Stimulated activated CD4-positive, alpha-beta T cell treated with anti-CD3 and anti-CD28 coated beads, Interleukin-1b, Interleukin-23, amount 100 ng/mL, for 24 hours (primary cell): ENCODE data around the gene CAPZB.
"Not testable (repeated sequence)": the region's sequence is repeated elsewhere in the genome, so short reads cannot be mapped to it uniquely, and the experiment has no call there.

Experiments used
- DNase-seq, 4 experiments: peaks; one replicate each; pipeline ENCODE4 v3.0.0-alpha.2; 2020; ENCODE audit warnings: low read depth in 4 of 4, low spot score in 1 of 4

CAPZB gene

GRCh38 chr1:19315378-19316198 lies 169.8 kb downstream of the CAPZB start:
- no peak for DNase-seq

GRCh38 chr1:19313961-19314882 lies 171.1 kb downstream of the CAPZB start:
- no peak for DNase-seq

- DNase-seq: no peak
Measured at GRCh38 chr1:19313636-19313959, 171.7 kb downstream of the CAPZB start.

- DNase-seq: no peak
Measured at GRCh38 chr1:19312782-19313635, 172.3 kb downstream of the CAPZB start.

GRCh38 chr1:19311931-19312781 lies 173.2 kb downstream of the CAPZB start, which contains the start of the genes AKR7A2 and SLC66A1:
AKR7A2 (minus strand) TSS chr1:19312144; CDS start chr1:19312124, 20 bp downstream.
SLC66A1 (plus strand) TSS chr1:19312326; CDS start chr1:19317678, 5,352 bp downstream.
- DNase-seq: peak; percentile 65 to 86 (median 80)

- no peak for DNase-seq
Measured at GRCh38 chr1:19311503-19311930, 173.8 kb downstream of the CAPZB start.

GRCh38 chr1:19310720-19311502 lies 174.4 kb downstream of the CAPZB start:
- no peak for DNase-seq

- no peak for DNase-seq
Measured at GRCh38 chr1:19310061-19310460, 175.3 kb downstream of the CAPZB start.

GRCh38 chr1:19309123-19309813 lies 176.1 kb downstream of the CAPZB start:
- no peak for DNase-seq

GRCh38 chr1:19308509-19308907 lies 176.8 kb downstream of the CAPZB start:
- DNase-seq: no peak

GRCh38 chr1:19307794-19308508 lies 177.4 kb downstream of the CAPZB start:
- DNase-seq: no peak

GRCh38 chr1:19306941-19307340 lies 178.4 kb downstream of the CAPZB start:
- DNase-seq: no peak

- no peak for DNase-seq
Measured at GRCh38 chr1:19305880-19306279, 179.5 kb downstream of the CAPZB start.

GRCh38 chr1:19304081-19304480 lies 181.3 kb downstream of the CAPZB start:
- not testable (repeated sequence) for DNase-seq

- DNase-seq: no peak
Measured at GRCh38 chr1:19300211-19300610, 185.1 kb downstream of the CAPZB start.

- DNase-seq: no peak
Measured at GRCh38 chr1:19294638-19295037, 190.7 kb downstream of the CAPZB start.

GRCh38 chr1:19289244-19289643 lies 196.1 kb downstream of the CAPZB start:
- DNase-seq: no peak
